Endometrial microvascular endothelial cells (primary cell): ENCODE data around the gene XPR1. TPM values are rescaled to one million over a fixed set of nuclear protein-coding genes. Genes with fewer than 3 reads are reported as not detected.
"Not testable (repeated sequence)": the region's sequence is repeated elsewhere in the genome, so short reads cannot be mapped to it uniquely, and the experiment has no call there.

Experiments used
- in situ Hi-C: cut with HindIII; loops from 2 replicates; pipeline ENCODE4 v1.10.0; 2017; ENCODE audit warnings: low sequenced_read_pairs, low pct_unique_long_range_greater_than_20kb; ENCODE audit errors: inconsistent ontology term
- total RNA-seq: library from RNA; depleted of rRNA; stranded (reverse); fragments of >200 nt; gene quantifications from one replicate; pipeline ENCODE4 v1.2.3, GENCODE V29; 2015; ENCODE audit errors: inconsistent ontology term

XPR1 gene
- total RNA-seq, 1 donor from 2014 or later, result 25.2 TPM

DNA sequence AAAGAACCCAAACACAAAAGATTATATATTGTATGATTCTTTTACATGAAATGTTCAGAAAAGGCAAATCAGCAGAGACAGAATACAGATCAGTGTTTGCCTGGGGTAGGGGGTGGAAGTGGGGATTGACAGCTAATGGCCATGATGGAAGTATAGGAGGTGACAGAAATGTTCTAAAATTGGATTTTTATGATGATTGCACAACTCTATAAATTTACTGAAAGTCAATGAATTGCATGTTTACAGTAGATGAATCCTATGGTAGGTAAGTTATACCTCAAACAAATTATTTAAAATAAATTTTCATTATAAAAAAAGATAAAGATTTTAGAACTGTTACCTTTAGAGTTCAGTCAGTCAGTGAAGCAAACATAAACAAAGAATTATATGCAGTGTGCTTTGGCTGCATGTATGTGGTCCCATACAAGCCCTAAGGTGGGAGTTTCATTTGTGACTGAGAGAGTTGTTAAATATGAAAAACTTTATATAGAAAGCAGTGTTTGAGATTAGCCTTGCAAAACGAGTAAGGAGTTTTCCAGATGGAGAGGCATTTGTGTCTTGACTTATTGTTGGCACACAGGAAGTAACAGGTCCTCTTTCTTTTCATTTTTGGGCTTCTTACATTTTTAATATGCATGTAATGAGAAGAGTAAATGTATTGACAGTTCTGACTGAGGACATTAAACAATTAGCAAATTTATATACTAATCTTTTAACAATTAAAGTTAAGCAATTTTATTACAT is 165.2 kb downstream of the XPR1 start:
- in situ Hi-C loops, result no loop called here

DNA sequence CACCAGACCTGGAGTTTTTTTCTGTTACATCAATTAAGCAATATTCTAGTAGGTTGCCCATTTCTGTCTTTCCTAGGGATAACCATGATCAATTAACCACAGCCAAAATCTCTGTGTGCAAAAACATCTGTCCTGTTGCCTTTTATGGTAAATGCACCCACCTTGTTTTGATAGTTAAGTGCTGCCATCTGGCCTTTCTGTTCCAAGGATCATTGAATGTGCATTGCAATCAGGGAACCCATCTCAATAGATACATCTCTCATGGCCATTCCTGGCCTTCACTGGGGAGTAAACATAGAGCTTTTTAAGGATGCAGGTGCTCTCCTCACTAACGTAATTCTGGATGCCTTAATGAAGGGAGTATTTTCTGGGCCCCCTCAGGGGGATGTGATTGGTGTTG is 169.1 kb downstream of the XPR1 start:
- in situ Hi-C loops, result no loop called here

DNA sequence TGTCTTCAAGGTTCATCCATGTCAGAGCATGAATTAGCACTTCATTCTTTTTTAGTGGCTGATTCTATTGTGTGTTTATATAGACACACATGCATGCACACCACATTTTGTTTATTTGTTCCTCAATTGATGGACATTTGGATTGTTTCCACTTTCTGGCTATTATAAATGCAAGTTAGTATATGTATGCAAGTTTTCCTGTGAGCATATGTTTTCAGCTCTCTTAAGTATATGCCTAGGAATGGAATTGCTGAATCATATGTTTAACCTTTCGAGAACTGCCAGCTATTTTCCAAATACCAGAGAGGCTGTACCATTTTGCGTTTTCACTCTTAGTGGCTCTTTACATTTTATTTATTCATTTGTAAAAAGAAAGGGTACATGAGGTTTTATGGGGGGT is 171.0 kb downstream of the XPR1 start:
- in situ Hi-C loops, result no loop called here

DNA sequence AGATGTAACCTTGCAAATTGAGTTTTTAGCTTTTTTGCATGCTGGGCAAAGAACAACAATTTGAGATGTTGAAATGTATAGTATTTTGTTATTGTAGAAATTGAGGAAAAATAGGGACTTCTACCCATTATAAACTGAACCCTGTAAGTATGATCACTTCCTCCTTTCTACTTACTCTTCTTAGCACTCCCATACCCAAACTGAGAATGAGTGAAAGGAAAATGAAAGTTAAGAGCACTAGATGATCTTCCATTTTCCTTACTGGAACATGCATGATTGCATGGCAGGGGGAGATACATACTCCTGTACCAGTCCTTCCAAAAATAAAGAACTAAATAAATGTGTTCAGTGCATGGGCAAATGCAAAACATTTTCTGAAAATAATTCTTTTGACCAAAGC is 173.5 kb downstream of the XPR1 start:
- in situ Hi-C loops, result no loop called here

DNA sequence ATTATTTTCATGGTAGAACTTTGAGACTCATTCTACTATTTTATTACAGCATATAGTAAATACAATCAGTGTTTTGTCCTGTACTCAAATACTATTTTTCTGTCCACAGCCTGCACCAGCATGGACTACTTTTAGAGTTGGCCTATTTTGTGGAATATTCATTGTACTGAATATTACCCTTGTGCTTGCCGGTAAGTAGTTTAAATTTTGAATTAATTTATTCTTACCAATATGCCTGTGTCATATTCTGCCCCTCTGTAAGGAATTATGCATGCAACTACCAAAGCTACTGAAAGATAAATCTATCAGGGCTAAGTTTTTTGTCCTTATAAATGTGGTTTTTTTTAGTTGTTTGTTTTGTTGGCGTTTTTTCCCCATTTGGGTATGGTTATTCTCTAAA is 179.5 kb downstream of the XPR1 start:
- in situ Hi-C loops, result no loop called here

DNA sequence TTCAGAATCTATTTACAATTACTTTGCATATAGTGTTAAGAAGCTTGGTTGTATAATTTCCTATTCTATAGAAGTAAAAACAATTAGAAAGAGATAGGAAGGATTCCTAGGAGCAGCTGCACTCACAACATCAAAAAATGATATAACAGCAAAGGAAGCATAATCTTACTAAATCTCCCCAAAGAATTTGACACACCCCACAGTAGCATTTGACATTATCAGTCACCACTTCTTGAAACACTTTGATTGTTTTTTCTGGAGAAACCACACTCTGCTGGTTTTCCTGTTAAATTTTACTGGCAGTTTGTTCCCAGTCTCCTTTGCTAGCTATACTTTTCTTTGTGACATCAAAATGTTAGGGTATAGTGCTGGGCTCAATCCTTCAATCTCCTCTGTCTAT is 180.1 kb downstream of the XPR1 start:
- in situ Hi-C loops, result no loop called here

DNA sequence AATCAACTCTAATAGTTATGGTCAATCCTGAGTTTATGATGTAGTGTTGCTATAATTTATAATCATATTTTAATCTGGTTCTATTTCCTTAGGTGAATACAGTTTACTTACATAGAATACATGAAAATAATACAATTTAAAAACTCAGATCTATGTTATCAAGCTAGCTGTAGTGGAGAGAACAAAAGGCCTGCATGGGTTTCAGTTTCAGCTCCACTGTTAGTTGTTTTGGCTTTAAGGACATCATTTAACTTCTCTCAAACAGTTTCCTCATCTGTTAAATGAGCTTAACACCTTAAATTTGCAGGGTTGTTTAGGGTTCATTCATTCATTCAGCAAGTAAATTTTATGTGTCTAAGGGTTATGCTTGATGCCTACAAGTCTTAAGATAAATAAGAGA is 182.4 kb downstream of the XPR1 start:
- in situ Hi-C loops, result no loop called here

DNA sequence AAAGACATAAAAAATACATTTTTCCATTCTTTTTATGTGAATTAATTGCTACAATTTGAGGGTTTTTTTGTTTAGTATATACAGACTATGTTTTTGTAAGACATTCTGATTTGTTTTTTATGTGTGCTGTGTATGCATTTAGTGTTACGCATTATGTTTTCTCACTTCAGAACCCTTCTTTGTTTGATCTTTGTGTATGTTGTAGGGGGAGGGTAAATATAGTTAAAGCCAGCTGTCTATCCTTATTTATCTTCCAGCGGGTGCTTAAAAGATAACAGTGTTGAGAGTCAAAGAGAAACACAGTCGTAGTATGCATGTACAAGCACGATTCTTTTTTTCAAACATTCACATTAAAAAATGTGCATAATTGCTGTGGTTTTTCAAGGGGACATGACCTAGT is 183.4 kb downstream of the XPR1 start:
- in situ Hi-C loops, result no loop called here

DNA sequence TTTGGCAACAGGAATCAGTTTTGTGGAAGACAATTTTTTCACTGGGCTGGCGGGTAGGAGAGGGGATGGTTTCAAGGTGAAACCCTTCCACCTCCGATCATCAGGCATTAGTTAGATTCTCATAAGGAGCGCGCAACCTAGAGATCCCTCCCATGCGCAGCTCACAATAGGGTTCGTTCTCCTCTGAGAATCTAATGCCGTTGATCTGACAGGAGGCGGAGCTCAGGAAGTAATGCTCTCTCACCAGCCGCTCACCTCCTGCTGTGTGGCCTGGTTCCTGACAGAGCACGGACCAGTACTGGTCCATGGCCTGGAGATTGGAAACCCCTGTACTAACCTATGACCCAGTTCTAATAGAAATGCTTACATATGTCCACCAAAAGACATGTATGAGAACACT is 184.3 kb downstream of the XPR1 start:
- in situ Hi-C loops, result no loop called here

DNA sequence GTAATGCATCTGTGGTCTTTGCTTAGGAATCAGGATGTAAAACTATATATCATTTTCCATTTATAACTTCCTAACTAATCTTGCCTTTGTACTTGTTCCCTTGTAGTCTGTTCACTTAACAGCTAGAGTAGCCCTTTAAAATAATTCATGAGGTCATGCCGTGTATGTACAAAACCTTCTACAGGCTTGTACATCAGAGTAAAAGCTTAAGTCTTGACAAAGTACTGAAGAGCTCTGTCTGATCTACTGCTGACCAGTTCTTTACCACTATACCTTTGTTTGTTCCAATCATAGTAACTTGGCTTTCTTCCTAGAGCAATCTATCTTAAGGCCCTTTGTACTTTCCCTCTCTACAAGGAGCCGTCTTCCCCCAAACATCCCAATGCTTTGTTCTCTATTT is 190.1 kb downstream of the XPR1 start:
- in situ Hi-C loops, result no loop called here

DNA sequence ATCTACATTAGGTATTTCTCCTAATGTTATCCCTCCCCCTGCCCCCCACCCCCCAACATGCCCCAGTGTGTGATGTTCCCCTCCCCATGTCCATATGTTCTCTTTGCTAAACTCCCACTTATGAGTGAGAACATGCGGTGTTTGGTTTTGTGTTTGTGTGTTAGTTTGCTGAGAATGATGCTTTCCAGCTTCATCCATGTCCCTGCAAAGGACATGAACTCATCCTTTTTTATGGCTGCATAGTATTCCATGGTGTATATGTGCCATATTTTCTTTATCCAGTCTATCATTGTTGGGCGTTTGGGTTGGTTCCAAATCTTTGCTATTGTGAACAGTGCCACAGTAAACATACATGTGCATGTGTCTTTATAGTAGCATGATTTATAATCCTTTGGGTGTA is 199.7 kb downstream of the XPR1 start:
- in situ Hi-C loops, result not testable (repeated sequence)

DNA sequence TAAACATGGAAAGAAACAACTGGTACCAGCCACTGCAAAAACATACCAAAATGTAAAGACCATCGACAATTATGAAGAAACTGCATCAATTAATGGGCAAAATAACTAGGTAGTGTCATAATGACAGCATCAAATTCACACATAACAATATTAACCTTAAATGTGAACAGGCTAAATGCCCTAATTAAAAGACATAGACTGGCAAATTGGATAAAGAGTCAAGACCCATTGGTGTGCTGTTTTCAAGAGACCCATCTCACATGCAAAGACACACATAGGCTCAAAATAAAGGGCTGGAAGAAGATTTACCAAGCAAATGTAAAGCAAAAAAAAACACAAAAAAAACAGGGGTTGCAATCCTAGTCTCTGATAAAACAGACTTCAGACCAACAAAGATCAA is 201.4 kb downstream of the XPR1 start:
- in situ Hi-C loops, result not testable (repeated sequence)

DNA sequence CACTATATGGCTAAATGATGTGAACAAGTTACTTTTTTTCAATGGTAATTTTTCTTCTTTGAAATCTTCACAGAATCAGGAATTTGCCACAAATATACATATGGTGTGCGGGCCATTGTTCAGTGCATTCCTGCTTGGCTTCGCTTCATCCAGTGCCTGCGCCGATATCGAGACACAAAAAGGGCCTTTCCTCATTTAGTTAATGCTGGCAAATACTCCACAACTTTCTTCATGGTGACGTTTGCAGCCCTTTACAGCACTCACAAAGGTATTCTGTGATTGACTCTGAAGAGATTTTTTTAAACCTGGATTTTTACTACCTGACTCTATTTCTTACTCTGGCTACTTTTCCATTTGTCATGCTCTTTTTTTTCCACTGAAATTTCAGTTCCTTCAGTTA is 204.6 kb downstream of the XPR1 start:
- in situ Hi-C loops, result no loop called here

DNA sequence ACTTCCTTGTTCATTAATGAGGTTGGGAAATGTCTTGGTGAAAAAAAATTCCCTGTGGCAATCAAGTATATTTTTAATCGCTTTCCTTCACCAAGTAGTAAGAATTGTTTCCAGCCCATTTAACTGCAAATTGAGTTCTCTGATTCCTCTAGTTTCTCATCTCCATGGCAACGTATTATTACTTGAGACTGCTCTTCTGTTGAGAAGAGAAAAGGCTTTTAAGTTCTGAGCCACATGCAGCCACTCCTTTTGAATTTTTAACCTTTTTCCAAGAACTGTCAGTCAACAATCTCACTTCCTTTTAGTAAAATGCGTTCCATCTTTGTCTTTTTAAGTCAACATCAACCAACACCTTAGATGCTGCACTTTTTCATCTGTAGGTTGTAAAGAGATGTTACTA is 205.2 kb downstream of the XPR1 start:
- in situ Hi-C loops, result no loop called here

DNA sequence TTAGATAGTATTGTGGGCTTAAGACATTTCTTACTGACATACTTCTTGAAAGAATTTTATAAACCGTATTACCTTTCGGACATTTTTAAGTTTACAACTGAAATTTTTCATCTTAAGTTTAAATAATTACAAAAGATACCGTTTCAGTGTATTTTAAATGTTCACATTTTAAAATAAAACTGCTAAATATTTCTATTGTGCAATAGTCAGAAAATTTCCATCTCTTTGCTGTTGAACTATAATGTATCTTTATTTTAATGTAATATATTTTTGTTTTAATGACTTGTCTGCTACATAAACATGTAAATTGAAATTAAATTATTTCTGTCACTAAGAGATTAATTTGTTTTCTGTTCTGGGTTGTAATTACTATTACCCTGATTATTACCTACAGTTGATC is 206.7 kb downstream of the XPR1 start:
- in situ Hi-C loops, result no loop called here

DNA sequence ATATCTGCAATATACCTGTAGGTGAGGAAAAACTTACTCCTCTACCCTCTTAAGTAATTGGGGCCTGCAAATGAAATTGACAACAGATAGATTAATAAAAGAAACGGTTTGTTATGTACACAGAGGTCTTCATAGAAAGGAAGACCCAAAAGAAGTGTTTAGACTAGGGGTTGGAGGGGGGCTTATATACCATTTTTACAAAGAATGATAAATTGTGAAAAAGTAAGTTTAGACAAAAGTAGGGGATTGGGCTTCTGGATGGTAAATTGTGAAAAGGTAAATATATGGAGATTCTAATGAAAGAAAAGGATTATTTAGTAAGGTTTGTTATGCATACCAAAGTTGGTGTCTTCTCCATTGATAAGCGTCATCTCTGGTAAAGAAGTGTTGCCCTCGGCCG is 207.7 kb downstream of the XPR1 start:
- in situ Hi-C loops, result no loop called here

DNA sequence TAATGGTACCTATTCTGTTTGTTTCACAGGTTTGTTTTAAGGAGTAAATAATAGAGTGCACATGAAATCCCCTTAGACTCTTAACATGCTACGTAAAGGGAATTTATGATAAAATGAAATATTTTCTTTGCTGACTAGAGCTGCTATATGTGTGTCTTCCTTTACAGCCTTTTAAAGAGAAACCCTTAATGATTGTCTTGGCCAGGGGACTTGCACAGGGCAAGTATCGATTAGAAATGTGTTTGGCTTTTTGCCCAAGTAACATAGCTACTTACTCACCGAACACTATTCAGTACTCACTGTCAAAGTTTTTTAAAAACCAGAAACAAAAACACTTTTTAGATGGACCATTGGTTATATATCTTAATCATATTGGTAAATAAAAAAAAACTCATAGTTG is 209.6 kb downstream of the XPR1 start:
- in situ Hi-C loops, result no loop called here

DNA sequence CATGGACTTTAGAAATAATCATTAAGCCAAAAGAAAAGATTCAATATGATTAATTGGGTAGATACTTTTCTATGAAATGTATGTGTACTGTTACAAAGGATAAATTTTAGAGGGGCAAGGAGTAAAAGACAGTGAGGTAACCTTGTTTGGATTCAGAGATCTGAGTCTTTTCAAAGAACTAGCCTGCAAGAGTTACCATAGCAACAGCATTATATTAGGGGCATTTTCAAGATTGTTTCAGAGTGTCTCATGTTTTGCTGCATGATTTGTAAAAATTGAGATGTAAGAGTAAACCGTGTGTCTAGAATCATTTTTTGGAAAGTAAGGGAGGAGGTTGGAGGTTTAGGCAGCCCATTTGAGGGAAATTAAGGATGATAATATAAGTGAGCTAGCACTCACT is 210.2 kb downstream of the XPR1 start:
- in situ Hi-C loops, result no loop called here

DNA sequence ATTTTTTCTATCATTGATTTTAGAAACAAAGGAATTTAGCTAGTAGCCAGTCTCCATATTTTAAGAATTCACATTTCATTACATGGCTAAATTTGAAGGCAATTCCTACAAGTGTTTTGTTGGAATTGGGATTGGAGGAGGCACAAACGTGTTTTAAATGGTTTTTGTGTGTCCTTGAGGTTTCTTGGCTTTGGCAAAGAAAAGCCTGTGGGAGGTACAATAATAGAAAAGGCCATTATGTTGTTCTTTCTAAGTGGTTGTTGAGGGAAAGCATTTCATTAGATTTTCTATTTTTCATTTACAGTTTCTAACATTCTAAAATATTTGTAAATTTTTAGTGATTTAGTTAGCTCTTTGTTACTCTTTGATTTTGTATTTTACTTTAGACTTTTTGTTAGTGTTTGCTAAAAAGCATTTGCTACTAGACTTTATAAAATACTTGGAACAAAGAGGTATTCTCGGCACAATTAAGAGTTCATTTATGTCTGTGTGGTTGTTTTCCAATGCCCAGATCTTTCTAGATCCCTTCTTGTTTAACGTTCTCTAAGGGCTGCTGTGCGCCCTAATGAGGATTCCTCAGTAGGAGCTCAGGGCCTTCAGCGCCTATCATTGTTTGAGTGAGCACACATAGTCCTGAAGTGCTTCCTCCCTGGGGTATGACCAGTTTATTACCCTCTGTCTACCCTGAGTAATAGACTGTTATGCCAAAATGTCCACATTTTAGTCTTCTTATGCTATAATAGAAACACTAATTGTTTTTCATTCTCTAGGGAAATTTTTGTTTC is 210.9 kb downstream of the XPR1 start:
- in situ Hi-C loops, result no loop called here

DNA sequence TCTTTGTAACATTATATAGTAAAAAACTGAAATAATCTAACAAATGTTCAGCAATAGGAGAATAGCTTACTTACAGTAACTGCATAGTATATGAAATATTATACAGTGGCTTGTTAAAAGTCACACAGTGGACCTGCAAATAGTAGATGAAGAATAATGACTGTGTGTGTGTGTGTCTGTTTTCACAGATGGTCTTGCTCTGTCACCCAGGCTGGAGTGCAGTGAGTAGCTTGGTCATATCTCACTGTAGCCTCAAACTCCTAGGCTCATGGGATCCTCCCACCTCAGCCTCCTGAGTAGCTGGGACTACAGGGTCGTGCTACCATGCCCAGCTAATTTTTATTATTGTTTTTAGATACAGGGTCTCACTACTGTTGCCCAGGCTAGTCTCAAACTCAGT is 213.5 kb downstream of the XPR1 start:
- in situ Hi-C loops, result no loop called here

DNA sequence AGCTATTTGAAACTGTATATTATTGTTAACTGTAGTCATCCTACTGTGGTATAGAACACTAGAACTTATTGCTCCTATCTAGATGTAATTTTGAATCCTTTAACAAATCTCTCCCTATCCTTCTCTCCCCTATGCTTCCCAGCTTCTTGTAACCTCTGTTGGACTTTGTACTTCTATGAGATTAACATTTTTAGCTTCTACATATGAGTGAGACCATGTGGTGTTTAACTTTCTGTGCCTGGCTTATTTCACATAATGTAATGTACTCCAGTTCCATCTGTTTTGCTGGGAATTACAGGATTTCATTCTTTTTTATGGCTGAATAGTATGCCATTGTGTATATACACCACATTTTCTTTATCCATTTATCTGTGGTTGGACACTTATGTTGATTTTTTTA is 216.4 kb downstream of the XPR1 start:
- in situ Hi-C loops, result no loop called here
